GM19324 (cell line): ENCODE data around the gene RNPEPL1.
"Not testable (repeated sequence)": the region's sequence is repeated elsewhere in the genome, so short reads cannot be mapped to it uniquely, and the experiment has no call there.

Source experiments
- ATAC-seq: cut with Tn5 transposase; IDR thresholded peaks from one replicate; pipeline ENCODE4 v1.9.1; 2021; ENCODE audit warnings: mild to moderate bottlenecking, moderate library complexity; ENCODE audit not compliant: unreplicated experiment, low FRiP score

The RNPEPL1 gene

DNA sequence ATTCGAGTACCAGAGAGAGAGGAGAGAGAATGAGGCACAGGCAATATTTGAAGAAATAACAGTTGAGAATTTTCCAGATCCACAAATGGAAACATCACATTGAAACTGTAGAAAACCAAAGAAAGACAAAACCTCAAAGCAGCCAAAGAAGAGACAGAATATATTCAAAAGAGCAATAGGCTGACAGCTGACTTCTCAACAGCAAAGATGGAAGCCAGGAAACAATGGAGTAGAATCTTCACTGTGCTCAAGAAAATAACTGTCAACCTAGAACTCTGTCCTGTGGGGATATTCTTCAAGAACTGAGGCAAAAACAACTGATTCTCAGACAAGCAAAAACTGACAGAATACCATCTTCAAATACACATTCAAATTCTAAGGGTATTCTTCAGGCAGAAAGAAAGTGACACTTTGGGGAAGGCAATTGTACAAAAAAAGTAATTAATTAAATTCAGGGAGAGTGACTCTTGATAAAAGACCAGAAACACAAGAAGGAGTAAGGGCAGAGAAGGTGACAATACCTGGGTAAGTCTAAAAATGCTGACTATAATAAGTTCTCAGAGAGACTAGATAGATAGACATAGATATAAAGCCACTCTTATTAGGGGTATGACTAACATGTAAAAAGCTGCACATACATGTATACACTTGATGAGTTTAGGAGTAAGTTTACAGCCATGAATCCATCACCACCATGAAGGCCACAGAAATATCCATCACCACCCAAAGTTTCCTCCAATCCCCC, 36.1 kb upstream of the RNPEPL1 start:
- ATAC-seq: no peak

DNA sequence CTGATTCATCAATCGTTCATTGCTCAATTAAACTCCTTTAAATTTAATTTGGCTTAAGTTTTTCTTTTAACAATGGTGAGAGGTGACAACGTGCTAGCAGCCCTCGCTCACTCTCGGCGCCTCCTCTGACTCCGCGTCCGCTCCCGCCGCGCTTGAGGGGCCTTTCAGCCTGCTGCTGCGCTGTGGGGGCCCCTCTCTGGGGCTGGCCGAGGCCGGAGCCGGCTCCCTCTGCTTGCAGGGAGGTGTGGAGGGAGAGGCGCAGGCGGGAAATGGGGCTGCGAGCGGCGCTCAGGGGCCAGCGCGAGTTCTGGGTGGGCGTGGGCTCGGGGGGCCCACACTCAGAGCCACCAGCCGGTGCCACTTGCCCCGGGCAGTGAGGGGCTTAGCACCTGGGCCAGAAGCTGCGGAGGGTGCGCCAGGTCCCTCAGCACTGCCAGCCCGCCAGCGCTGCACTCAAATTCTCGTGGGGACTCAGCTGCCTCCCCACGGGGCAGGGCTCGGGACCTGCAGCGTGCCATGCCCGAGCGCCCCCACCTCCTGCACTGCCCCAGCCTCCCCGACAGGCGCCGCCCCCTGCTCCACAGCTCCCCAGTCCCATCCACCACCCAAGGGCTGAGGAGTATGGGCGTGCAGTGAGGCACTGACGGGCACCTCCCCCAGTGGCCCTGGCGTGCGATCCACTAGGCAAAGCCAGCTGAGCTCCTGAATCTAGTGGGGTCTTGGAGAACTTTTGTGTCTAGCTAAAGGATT, 30.1 kb upstream of the RNPEPL1 start:
- ATAC-seq: no peak

DNA sequence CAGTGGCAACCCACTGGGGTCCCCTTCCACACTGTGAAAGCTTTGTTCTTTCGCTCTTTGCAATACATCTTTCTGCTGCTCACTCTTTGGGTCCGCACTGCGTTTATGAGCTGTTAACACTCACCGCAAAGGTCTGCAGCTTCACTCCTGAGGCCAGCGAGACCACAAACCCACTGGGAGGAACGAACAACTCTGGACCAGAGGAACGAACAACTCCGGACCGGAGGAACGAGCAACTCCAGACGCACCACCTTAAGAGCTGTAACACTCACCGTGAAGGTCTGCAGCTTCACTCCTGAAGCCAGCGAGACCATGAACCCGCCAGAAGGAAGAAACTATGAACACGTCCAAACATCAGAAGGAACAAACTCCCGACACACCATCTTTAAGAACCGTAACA, 29.2 kb upstream of the RNPEPL1 start:
- ATAC-seq: not testable (repeated sequence)

DNA sequence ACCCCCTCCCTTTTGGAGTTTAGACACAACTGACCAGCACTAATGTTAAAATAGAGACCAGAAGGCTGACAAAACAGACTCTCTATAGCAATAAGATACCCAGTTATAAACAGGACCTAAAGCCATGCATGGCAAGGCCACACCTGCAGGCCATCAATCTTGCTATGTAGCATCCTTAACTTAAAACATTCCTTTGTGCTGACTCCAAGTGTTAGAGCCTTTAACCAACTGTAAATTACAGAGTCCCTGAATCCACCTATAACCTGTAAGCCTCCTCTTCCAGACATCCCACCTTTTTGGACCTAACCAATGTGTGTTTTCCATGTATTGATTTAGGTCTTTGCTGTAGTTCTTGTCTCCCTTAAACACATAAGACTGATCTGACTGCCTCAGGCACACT, 28.4 kb upstream of the RNPEPL1 start:
- no peak for ATAC-seq

DNA sequence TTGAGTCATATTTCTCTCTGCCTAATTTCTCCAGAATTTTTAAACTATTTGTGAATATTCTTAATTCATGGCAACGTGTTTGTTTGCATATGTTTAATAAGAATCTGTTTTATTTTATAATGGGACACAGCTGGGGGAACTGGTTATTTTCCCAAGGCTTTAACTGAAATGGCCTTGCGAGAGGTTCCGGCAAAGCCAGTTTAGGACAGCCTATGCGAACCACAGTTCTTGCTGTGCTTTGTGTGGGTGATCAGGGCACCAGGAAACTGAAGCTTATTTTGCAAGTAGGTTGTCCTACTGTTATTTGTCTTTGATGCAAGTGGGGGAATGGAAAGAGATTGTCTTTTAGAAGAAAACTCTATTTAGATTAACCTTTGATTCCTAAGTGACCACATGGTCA, 17.0 kb upstream of the RNPEPL1 start:
- ATAC-seq: no peak

DNA sequence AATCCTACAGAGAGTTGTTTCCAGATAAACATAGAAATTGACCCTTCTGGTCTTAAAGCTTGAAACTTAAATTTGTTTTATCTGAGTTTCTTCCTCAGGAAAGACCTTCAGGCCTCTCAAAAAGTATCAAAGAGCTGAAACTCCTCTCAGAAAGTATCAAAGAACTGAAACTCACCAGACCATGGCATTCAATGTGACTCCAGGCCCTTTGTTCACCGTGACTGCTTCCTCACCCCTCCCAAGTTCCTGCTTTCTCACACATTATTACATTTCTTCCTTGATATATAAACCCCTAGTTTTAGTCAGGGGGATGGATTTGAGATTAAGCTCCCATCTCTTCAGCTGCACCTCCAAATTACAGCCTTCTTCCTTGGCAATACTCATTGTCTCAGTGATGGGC, 16.5 kb upstream of the RNPEPL1 start:
- ATAC-seq: no peak

DNA sequence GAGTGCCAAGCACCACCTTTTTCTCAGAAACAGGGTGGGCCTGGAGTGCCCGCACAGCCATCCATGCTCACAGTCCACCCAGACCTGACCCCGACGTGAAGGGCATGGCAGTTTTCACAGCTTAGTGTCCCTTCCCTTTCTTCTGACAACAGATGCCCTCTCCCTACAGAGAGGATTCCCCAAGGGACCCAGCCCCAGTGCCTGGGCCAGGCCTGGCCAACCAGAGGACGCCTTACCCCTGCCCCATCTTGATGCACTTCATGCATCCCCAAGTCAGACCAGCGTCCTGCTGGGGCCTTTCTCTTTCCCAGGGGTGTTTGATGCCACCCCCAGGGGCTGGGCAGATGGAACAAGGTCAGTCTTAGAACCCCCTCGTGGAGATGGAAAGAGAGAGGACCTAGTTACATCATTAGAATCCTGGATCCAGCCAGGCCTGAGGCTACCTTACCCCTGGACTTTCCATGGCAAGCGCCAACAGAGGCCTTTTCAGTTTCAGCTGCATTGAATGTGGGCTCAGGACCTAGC, 14.3 kb upstream of the RNPEPL1 start:
- no peak for ATAC-seq

DNA sequence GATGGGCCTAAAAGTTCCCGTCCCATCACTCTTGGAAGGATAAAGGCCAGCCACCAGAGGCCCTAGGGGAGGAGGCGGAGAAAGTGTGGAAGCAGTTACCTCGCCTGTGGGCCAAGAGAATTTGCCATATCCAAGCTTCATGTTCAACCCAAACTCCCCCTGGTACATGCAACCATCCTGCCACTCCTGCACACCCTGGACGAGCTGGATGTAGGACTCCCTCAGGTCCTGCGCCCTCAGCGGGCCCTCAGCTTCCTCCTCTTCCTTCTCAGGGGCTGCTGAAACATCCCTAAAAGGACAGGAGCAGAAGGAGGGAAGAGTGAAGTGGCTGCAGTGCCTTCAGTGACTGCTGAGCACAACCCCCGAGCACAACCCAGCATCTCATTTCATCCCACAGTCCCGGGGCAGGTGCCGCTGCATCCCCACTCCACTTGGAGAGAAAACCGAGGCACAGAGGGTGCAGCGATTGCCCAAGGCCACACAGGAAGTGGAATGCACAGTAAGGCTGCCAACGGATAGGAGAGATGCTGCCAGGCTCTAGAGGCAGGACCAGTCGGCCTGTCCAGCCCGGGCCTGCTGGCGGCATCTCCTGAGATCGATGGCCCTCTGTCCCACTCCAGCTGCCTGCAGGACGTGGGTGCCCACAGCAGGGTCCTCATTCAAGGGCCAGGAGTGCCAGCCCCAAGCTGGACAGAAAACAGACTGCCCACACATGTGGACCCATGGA, 13.4 kb upstream of the RNPEPL1 start:
- ATAC-seq: no peak

DNA sequence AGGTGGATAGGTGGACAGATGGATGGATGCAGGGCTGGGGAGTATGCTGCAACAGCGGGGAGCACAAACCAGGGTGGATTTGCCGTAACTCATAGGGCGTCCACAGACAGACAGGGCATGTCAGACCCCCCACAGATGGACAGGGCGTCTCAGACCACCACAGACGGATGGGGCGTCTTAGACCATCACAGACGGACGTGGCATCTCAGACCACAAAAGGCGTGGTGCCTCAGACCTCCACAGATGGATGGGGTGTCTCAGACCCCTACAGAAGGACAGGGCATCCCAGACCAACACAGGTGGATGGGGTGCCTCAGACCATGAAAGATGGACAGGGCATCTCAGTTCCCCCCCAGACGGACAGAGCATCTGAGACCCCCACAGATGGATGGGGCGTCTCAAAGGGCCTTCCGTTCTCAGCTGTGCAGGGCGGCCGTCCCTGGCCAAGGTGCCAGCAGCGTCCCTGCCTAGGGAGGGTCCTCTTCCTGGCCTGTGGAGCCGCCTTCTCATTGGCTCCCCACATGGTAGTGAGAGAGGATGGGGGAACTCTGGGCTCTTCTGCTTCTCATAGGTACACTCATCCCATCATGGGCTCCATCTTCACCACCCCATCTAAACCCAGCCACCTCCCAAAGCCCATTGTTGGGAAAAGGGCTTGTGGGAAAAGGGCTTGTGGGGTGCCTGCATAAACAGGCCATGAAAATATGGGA, 12.6 kb upstream of the RNPEPL1 start:
- ATAC-seq: no peak

DNA sequence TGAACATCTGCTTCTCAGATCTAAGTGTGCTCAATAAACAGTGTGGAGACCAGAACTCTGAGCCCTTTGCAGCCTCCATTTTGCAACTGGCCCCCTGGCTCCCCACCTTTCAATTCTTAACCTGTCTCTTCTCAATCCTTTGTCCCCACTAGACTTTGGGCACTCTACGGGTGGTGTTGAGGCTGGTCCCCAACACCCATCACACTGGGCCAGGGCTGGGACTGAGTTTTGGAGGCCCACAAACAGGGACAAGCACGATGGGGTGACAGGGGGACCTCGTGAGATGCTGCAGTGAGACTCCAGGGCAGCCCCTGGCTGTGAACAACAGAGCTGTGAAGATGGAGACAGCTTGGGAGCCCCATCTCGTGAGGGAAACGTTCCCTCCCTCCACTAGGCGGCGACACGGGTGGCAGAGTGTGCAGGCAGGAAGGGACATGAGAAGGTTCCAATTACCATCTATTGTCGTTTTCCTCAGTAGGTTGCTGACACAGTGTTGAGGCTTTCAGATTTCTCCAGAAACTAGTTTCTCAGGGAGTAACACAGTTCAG, 11.7 kb upstream of the RNPEPL1 start:
- ATAC-seq: no peak

DNA sequence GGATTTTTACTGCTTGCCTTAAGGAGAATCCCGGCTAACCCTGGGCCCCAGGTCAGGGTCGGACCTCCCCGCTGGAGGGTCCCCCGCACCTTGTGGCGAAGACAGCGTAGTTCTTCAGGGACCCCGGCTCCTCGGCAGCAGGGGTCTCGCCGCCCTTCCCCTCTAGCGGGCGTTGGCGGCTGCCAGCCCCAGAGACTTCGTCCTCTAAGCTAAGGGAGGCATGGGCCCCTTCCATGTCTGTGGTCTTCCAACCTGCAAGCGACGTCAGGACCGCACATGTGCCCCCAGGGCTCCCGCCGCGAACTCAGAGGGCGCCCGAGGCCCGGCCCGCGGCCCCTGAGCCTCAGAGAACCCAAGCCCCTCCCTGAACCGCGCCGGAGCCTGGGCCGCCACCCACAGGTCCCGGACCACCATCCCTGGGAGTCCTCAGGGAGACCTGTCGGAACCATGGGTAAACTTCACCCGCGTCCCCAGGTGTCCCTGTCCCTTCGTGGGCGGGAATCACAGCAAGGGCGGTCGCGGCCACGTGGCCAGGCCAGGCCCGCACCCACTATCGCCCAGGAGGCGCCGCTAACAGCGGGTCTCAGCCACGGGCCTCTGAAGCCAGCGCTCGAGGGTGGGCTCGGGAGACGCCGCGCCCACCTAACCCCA, 11.1 kb upstream of the RNPEPL1 start:
- no peak for ATAC-seq

DNA sequence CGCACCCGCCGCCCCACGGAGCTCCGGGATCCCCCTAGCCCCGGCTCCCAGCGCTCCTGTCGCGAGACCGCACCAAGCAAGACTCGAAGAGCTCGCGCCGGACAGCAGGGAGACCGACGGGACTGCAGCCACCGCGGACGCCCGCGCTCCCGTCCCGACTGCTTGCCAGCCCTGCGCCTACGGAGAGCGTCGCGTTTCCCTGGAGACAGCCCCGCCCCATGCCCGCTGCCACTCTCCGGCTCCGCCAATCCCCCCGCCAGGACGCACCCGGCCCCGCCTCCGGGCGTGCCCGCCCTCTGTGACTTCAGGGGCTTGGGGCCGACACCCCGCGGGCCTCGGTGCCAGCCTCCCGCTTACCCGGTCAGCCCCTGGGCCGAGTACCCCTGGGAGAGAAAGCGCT, 10.5 kb upstream of the RNPEPL1 start, which contains the start of gene ANKMY1:
TSS of gene ANKMY1 (minus strand) at position 181 of the 400 bp plus-strand sequence. CDS start 653 bp downstream, outside the sequence.
- ATAC-seq: no peak

DNA sequence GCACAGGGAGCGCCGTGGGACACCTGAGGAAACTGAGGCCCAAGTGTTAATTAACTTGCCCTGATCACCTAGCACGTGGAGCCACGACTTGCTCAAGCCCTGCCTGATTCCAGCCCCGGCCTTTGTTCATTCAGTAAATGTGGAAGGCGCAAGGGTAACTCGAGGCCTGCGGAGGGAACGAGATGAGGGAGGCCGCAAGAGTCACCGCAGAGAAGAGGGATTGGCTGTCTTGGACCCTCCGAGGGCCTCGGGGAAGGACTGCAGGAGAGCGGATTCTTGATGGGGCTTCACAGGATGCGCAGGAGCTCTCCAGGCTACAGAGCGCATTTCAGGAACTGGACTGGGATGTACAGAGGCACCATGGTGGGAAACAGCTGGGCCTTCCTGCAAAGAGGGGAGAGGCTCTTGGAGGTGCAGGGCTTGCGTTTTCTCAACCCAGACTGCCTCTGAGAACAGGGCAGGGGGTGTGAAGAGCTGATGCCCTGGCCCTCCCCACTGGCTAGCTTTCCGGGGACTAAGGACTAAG, 10.0 kb upstream of the RNPEPL1 start:
- ATAC-seq: no peak

DNA sequence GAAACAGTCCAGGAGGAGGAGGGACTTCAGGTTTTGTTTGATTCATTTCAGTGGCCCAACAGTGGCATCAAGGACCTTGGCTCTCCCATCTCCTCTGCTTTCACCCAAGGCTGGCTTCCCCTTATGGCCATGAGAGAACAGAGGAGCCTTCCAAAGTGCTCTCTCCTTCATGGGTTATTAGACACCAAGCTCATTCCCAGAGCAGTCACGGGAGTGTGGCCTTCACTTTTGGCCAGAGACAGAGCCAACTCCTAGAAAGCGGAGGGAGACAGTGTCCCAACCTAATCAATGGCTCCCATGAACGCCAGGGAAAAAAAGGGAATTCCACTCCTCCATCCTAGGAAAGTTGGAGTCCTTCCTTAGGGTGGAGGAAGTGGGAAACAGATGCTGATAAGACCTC, 9.0 kb upstream of the RNPEPL1 start:
- no peak for ATAC-seq

DNA sequence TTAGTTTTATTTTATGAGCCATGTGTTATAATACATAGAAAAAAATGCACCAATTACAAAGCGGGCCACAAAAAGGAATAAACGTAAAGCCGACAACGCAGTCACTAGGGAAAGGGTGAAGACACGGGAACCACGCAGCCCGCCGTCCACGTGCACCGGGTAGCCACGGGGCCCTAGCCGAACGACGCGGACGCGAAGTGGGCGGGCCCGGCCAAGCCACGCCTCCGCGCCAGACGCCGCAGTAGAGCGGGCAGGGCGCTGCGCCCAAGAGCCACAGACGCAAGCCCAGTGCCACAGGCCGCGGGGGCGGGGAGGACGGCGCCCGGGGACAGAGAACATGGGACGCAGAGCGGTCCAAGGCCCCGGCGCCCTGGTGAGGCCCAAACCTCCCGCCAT, 8.2 kb upstream of the RNPEPL1 start, which contains the start of gene DUSP28:
TSS of gene DUSP28 (plus strand) at position 274 of the 396 bp plus-strand sequence. CDS start 328 bp downstream, outside the sequence.
- peak; percentile 60 for ATAC-seq

DNA sequence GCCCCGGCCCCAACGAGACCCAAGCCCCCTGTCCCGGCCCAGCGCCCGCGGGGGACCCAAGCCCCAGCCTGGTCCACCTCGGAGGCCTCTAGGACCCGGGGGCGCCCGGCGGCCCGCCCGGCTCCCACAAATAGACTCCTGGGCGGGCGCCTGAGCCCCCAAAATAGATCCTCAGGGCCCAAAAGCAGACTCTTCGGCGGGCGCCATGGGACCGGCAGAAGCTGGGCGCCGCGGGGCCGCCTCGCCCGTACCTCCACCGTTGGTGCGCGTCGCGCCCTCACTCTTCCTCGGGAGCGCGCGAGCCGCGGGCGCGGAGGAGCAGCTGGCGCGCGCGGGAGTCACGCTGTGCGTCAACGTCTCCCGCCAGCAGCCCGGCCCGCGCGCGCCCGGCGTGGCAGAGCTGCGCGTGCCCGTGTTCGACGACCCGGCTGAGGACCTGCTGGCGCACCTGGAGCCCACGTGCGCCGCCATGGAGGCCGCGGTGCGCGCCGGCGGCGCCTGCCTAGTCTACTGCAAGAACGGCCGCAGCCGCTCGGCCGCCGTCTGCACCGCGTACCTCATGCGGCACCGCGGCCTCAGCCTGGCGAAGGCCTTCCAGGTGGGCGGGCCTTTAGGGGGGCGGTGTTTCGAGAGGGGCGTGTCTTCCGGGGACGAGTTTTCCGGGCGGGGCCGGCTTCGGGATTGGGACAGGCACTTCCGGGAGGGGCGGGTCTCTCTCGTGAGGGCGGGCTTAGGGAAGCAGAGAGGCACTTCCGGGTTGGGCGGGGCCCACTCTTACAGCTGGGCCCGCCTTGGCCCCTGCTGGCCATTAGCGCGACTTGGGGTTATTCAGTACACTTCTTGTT, 7.6 kb upstream of the RNPEPL1 start:
- peak; percentile 67 for ATAC-seq

DNA sequence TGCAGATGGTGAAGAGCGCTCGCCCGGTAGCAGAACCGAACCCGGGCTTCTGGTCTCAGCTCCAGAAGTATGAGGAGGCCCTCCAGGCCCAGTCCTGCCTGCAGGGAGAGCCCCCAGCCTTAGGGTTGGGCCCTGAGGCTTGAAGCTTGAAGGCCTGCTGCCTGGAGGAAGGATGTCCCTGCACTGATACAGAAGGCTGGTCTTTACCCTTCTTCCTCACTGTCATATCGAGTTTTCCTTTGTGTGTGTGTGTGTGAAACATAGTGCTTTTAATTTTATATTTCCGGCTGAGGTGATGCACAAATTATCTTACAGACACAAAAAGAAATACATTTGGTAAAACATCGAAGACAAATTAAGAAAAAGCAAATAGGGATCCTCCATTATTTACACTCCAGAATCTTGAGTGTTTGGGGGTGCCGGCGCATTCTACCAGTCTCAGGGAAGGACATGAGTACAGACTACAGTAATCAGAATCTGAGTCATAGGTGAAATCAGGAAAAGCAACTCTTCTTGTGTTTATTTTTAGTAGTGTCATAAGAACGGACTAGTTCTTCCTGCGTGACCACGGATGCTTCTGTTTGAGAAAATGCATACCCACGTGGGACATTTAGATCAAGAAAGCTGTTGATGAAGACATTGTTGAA, 6.8 kb upstream of the RNPEPL1 start:
- no peak for ATAC-seq

DNA sequence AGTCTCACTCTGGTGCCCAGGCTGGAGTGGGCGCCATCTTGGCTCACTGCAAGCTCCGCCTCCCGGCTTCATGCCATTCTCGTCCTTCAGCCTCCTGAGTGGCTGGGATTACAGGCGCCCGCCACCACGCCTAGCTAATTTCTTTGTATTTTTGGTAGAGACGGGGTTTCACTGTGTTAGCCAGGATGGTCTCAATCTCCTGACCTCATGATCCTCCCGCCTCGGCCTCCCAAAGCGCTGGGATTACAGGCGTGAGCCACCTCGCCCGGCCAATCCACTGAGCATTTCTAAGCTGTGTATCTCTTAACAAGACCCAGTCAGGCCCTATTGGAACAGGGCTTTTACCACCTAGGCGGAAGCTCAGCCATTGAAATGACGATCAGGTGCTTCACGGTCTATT, 5.1 kb upstream of the RNPEPL1 start:
- not testable (repeated sequence) for ATAC-seq
